GM18858 (cell line): Measurements from ENCODE around the gene ZSCAN29.
"Not testable (repeated sequence)": the region's sequence is repeated elsewhere in the genome, so short reads cannot be mapped to it uniquely, and the experiment has no call there.

Source experiments
- ATAC-seq: cut with Tn5 transposase; IDR thresholded peaks from one replicate; pipeline ENCODE4 v1.9.1; 2021; ENCODE audit not compliant: unreplicated experiment

Gene ZSCAN29

GRCh38 chr15:43370975-43371974 lies at the start of gene ZSCAN29, which contains the start of gene TUBGCP4:
TSS of gene ZSCAN29 (minus strand) at chr15:43371043. CDS start at chr15:43369913, 1,130 bp downstream.
TSS of gene TUBGCP4 (plus strand) at chr15:43371101. CDS start at chr15:43371355, 254 bp downstream.
- peak; percentile 62 for ATAC-seq

GRCh38 chr15:43420435-43420834 lies 49.6 kb upstream of the ZSCAN29 start:
- no peak for ATAC-seq

DNA sequence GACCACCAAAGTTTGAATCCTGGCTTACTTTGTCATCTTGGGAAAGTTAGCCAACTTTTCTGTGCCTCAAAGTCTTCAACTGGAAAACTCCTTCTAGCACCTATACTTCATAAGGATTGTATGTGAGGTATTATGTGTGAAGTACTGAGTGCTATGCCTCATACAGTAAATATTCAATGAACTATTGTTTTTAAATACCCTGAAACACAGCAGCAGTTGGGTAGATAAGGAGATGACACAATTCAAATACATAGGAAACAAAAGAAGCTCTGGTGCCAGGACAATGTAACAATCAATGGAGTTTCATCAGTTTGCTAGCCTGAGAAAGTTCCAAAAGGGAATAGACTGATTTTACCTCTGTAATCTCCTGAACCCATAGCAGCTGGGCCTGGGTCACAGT lies 43.4 kb upstream of the ZSCAN29 start:
- no peak for ATAC-seq

- no peak for ATAC-seq
These were observed 41.3 kb upstream of the ZSCAN29 start for GRCh38 chr15:43412096-43412495.

- no peak for ATAC-seq
These were observed 39.9 kb upstream of the ZSCAN29 start for GRCh38 chr15:43410572-43411214.

GRCh38 chr15:43408789-43409188 lies 37.9 kb upstream of the ZSCAN29 start:
- no peak for ATAC-seq

- no peak for ATAC-seq
These were observed 36.0 kb upstream of the ZSCAN29 start for GRCh38 chr15:43406808-43407207.

- ATAC-seq = no peak
These were observed 35.3 kb upstream of the ZSCAN29 start for GRCh38 chr15:43406189-43406588.

DNA sequence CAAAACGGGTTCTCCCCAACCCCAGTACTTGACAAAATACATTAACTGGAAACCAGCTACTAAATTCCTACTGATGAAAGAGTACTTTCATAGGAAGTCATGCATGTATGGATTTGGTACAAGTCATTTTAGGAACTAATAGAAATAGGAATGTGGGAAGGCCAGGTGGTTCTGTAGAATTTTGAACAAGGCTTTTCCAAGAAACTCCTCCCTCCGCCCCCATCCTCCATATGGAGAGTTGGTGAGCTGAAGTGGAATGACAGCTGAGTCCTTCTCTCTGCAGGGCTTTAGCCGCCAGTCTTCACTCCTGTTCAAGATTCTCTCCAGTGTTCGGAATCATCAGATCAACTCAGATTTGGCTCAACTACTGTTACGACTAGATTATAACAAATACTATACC lies 33.3 kb upstream of the ZSCAN29 start:
- no peak for ATAC-seq

GRCh38 chr15:43403616-43404015 lies 32.8 kb upstream of the ZSCAN29 start:
- no peak for ATAC-seq

GRCh38 chr15:43402255-43402654 lies 31.4 kb upstream of the ZSCAN29 start:
- ATAC-seq = no peak

GRCh38 chr15:43393592-43393991 lies 22.7 kb upstream of the ZSCAN29 start:
- not testable (repeated sequence) for ATAC-seq

GRCh38 chr15:43390723-43391122 lies 19.9 kb upstream of the ZSCAN29 start:
- no peak for ATAC-seq

DNA sequence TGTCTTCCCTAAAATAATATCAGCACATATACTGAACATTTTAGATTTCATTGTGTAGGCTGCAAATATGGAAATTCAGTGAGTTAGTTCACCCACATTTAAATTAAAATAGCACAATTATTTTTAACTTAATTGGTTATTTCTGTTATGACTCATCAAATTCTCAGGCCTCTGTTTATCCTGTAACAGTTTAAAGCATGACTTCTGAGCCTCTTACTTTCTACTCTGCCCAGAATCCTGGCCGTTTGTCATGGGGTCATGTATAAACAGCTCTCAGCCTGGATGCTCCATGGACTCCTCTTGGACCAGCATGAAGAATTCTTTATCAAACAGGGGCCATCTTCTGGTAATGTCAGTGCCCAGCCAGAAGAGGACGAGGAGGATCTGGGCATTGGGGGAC lies 12.2 kb upstream of the ZSCAN29 start:
- ATAC-seq = no peak

- no peak for ATAC-seq
These were observed 11.5 kb upstream of the ZSCAN29 start for GRCh38 chr15:43382310-43382709.

DNA sequence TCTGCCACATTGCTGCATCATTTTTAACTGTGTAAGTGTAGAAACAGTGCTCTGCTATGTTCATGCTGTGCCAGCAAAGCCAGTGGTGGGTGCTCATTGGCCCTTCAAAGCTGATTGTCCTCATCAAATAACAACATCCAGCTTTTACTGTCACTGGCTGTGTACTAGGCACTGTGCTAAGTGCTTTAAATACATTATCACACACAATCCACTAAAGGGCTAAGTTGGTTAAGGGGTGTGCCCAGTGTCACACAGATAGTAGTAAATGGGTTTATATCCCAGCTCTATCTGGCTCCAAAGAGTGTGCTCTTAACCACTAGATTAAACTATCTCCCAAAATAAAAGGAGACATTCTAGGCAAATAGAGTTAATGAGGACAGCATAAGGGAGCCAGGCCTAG lies 7.8 kb upstream of the ZSCAN29 start:
- ATAC-seq = no peak

DNA sequence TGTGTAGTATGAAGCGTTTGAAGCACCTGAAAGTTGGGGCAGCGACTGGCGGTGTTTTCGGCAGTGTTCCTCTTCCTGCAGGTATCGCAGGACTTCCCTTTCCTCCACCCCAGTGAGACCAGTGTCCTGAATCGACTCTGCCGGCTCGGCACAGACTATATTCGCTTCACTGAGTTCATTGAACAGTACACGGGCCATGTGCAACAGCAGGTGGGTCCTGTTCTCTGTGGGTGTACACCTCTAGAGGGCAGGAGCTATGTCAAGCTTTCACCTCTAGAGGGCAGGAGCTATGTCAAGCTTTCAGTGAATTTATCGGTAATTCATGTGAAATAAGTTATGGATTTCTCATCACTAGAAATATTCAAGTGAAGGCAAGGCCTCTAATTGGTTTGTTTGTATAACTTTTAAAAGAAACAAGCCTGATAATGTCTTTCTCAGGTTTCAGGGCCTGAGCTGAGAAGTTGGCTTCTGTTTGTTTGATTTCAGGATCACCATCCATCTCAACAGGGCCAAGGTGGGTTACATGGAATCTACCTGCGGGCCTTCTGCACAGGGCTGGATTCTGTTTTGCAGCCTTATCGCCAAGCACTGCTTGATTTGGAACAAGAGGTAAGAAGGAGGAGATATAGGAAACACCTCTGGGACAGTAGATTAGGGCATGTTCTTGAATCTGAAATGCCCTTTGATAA lies 5.3 kb upstream of the ZSCAN29 start:
- no peak for ATAC-seq

DNA sequence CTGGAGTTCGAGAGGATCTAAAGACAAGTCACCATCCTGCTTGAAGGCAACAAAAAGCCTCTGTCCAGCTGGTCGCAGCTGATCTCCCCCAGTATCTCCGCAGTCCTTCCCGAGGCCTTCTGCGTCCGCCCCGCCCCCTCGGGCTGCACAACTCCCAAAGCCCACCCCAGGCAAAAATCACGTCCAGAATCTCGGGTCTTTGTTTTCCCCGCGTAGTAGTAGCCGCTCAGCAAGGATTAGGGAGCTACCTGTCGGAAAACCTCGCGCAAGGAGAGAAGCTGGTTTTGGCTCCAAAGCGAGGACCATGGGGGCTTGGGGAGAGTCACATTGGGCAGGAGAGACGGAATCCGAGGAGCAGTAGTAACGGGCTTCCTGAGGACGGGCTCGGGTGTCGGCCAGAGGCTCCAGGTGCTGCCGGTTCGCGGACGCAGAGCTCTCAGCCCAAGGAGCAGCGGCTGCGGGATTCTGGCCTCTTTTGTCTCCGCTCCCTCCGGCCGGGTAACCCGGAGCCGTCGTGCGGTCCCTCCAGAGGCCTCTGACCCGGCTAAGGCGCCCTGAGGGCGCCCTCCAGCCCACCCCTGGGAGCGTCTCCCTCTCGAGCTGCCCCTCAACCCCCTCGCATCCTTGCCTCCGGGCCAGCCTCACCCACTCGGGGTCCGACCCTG lies 401 bp downstream of the ZSCAN29 start:
- peak; percentile 26 for ATAC-seq

GRCh38 chr15:43361313-43361903 lies 9.4 kb downstream of the ZSCAN29 start:
- ATAC-seq = no peak

DNA sequence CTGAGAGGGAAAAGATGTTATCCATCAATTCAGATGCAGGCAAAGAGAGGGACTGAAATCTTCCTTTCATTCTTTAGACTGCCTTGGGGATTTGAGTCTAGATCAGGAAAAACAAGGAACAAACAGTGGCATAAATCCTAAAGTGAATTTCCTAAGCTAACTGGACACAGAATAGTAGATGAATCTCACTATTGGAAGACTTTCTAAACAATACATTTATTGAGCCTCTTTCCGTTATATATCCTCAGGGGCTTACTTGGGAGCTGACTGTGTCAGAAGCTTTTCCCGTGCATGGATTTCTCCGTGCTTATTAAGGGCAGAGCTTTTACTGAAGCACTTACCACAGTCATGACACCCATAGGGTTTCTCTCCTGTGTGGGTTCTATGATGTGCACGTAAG lies 10.0 kb downstream of the ZSCAN29 start:
- no peak for ATAC-seq
